Stimulated activated CD4-positive, alpha-beta T cell treated with anti-CD3 and anti-CD28 coated beads, TNF-alpha, amount 100 ng/mL, for 48 hours (primary cell): ENCODE data around the gene FKBP14.

Experiments
- DNase-seq, 3 donors: peaks; one replicate each; pipeline ENCODE4 v3.0.0-alpha.2; 2020; ENCODE audit warnings: low read depth in 3 of 3

Gene FKBP14

DNA sequence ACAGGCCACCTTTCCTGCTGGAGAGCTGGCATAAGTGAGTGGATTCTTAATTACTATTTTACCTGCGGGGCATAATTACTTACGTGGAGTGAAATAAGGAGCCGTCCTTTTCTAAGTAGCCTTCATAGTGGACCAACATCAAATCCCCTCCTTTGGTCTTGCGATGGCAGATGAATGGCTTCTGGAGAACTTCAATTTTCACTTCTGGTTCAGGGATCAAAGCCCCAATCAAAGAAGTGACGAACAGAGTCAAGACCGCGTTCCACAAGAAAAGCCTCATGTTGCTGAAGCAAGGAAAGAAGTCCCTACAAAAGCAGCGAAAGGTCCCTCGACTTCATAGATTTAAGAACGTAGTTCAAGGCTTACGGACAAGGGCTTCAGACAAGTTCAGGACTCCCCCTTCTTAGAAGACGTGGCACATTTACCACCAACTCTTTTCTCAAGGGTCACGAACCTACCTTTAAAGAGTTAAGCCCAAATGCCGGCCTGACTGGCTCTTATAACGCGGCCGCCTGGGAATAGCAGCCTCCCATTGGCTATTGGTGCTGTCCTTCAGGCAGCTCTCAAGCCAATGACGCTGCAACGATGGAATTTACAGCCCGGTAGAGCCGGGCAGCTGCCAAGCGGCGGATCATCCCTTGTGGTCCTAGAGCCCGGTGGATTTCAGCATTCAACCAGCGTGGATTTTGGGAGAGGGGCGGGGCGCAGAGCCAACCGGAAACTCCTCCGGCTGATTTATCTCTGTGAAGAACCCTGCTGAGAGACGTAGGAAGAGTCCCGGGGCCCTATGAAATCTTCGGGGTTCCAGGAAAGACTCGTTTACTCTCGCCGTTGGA, at the start of gene FKBP14:
Gene FKBP14, minus strand, starts transcription at position 474 of the 836 bp plus-strand sequence. Its CDS starts 194 bp downstream, at position 280.
- peak; percentile 80 to 86 (median 85) for DNase-seq

DNA sequence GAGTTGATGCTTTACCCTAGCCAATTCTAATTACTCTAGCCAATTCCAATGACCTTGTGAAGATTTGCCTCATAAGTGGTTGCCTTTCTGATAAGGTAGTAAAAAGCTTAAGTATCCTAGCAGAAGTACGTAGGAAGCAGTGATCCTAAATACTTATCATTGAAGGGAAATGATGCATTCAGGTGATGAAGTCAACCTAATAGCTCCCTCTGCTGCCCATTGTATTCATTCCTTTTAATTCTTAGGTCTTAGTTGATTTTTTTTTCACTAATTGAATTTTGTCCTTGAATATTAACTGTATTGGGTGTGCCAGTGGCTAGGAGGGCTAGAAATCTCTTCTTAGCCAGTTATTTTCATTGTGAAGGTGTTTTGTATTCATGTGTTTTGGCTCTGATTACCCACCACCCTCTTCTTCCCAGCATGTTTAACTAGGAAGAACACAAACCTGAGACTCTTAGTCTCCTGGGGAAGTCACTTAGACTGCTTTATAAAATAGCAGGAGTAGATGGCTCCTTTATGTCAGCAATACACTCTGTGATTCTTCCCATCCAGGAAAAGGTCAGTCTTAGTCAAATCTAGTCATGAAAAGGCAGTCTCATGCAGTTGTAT, 48.0 kb upstream of the FKBP14 start:
- no peak for DNase-seq

DNA sequence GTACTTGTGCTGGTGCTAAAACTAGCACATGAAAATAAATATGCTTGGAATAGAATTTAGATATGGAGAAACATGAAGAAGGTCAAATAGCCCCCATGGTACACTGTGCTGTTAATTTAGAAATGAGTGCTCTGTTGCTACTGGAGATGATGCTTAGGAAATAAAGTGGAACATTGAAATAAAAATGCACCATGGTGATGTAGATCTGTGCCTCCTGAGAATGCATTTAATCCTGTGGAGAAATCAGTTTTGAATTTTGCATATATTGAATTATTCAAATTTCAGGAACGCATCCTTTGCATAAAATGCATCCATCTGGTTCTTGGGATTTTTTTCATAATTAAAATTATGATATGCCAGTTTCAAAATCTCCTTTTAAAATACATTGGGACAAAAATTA, 46.2 kb upstream of the FKBP14 start:
- DNase-seq = no peak

DNA sequence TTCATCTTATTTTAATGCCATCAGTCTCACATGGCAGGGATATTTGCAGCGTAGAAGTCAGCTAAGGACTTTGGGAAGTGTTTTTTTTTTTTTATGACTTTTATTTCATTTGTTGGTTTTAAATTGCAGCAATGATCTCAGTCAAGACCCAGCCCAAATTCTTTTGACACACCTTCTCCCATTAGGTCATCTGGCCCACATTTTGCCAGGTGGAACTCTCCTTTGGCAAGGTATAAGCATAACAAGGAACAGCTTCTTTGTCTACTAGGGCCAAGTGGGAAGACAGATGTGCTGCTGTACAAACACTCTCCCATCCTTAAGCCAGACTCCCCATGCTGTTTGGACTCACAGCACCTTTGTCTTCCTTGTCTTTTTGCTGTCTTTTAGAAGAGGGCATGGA, 43.5 kb upstream of the FKBP14 start:
- DNase-seq = no peak

GRCh38 chr7:30069096-30069867, 42.8 kb upstream of the FKBP14 start:
- no peak for DNase-seq

- DNase-seq = no peak
These were observed 41.6 kb upstream of the FKBP14 start for GRCh38 chr7:30068117-30068516.

- no peak for DNase-seq
These were observed 40.2 kb upstream of the FKBP14 start for GRCh38 chr7:30066687-30067086.

DNA sequence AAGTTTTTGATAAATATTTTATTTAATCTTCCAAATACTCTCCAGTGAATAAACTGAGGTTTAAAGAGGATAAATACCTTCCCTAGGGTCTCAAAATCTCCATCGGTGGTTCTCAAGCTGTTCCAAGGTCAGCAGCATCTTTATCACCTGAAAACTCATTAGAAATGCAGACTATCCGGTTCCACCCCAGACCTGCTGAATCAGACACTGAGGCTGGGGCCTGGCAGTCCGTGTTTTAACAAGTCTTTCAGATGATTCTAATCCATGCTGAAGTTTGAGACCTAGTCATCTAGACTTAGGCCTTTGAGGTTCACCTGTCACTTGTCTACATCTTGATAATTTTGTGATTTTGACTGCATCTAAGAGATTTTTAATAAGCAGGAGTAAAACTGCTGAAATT, 39.2 kb upstream of the FKBP14 start:
- no peak for DNase-seq

GRCh38 chr7:30062587-30062986, 36.1 kb upstream of the FKBP14 start:
- no peak for DNase-seq

DNA sequence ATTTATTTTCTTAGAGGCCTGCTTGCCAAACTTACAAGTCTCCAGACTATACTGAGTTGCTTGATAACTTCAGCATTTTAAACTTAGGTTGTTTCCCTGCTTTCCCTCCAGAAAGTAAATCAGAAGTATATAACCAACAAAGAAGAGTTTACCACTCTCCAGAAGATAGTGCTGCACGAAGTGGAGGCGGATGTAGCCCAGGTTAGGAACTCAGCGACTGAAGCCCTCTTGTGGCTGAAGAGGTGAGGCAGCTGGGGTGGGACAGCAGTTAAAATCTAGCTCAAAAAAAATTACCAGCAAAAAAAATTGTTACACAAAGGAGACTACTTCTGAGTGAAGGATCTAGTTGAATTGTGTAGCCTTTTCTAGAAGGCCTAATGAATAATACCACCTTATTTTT, 35.3 kb upstream of the FKBP14 start:
- peak in 2 of 3 donors; percentile 0 to 10 for DNase-seq

GRCh38 chr7:30057741-30058140, 31.2 kb upstream of the FKBP14 start:
- DNase-seq = no peak

- DNase-seq = no peak
These were observed 26.6 kb upstream of the FKBP14 start for GRCh38 chr7:30053068-30053467.

GRCh38 chr7:30049173-30049572, 22.7 kb upstream of the FKBP14 start:
- DNase-seq = no peak

- DNase-seq = no peak
These were observed 22.1 kb upstream of the FKBP14 start for GRCh38 chr7:30048582-30048981.

DNA sequence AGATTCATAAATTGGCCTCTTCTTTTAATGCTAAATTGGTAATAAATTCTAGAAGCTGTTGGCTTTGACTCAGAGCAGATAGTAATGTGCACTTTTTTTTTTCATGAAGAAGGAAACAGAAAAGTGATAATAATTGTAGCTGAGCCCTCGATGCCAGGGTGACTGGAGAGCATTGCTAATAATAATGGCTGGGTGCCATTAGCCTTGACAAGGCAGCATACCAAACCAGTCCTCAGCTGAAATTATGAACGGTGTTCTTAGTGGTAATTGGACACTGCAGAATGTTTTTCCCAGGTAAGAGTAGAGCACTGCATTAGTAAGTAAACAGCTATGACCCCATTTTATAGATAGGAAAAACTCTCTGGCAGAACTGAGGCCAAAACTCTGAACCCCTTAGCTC, 20.6 kb upstream of the FKBP14 start:
- no peak for DNase-seq

DNA sequence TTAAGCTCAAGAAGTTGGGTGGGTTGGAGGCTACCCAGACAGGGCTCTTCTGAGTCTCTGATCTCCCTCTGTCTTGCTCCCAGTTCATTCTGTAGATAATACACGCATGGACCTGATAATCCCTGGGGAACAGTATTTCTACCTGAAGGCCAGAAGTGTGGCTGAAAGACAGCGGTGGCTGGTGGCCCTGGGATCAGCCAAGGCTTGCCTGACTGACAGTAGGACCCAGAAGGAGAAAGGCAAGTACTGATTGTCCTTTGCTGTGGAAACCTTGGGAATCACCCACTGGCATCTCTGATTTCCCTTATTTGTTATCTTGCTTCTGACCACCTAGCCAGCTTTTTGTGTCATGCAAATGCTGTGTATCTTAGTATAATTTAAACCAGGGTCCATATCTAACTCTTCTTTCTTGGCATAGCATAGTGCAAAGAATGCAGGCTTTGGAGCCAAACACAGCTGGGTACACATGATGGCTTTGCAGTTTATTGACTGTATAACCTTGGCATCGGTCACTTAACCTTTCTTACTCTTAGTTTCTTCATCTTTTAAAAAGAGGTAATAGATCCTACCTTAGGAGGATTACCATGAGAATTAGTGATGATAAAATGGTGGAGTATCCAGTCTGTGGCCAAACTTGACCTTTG, 19.7 kb upstream of the FKBP14 start:
- no peak for DNase-seq

GRCh38 chr7:30041526-30042269, 15.2 kb upstream of the FKBP14 start:
- DNase-seq = no peak

GRCh38 chr7:30040938-30041337, 14.4 kb upstream of the FKBP14 start:
- no peak for DNase-seq

- no peak for DNase-seq
These were observed 11.9 kb upstream of the FKBP14 start for GRCh38 chr7:30038196-30038980.

DNA sequence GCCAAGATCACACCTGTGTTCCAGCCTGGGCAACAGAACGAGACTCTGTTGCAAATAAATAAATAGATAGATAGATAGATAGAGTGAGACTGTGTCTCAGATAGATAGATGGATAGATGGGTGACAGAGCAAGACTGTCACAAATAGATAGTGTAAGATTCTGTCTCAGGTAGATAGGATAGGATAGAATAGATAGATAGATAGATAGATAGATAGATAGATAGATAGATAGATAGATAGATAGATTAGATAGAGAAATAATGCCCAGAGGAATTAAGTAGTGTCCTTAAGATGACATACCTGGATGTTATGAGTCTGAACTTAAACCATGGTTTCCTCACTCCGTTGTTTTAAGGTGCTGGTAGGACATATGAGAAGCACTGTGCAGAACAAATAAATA, 9.7 kb upstream of the FKBP14 start:
- no peak for DNase-seq

GRCh38 chr7:30034501-30034900, 8.0 kb upstream of the FKBP14 start:
- no peak for DNase-seq
